HG02884 (cell line): ENCODE data around the gene ZNF446.
"Not testable (repeated sequence)": the region's sequence is repeated elsewhere in the genome, so short reads cannot be mapped to it uniquely, and the experiment has no call there.

ENCODE experiments used
- ATAC-seq: cut with Tn5 transposase; IDR thresholded peaks from one replicate; pipeline ENCODE4 v1.9.1; 2021; ENCODE audit warnings: mild to moderate bottlenecking, moderate library complexity; ENCODE audit not compliant: unreplicated experiment

The ZNF446 gene

DNA sequence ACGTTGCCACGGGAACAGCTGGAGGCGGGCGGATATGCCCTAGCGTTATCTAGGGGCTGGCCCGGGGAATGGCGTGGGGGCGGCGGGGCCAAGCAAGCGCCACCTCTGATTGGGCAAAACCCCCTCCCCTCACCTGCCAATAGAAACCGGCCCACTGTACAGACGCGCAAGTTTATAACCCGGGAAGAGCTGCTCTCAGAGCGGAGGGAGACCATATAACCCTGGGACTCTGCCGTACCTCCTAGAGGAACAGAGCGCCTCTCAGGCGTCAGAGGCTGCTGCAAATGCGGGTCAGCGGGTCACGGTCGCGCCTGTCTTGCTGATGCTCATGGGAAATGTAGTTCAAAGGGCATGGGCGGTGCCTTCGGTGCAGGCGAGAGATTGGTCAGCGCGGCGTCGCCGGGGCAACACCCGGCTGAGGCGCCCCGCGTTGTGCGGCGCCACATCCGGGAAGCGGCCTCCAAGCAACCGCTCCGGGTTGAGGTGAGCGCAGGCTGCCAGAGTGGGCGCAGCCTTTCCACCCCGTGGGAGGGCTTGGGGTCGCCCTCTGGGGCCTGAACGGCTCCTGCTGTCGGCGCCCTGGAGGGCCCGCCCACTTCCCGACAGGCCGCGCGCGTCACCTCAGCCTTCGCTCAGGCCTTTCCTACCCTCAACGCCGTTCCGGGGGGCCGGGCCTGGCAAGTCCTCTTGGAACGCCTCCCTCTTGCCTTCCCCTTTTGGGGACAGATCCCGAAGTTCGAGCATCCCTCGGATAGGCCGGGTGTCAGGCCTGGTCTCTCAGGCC, at the start of gene ZNF446:
Gene ZNF446, plus strand, starts transcription at position 639 of the 784 bp plus-strand sequence. CDS start 867 bp downstream, outside the sequence.
- ATAC-seq, result peak; percentile 82

- no peak for ATAC-seq
These were observed 47.5 kb upstream of the ZNF446 start for GRCh38 chr19:58428617-58429016.

DNA sequence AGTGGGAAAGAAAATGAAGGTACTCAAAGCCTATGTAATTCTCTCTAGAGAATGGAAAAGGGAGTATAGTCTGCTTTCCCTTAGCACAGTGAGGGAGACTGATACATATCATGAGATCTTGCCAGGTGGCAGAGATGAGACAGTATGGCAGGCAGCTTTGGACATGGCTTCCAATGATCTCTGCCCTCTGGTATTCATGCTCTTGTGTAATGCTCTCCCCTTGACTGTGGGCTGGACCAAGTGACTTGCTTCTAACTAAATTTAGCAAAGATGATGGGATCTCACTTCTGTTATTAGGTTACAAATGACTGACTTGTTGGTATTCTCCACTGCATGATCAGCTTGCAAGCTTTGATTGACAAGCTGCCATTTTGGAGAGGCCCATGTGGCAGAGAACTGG, 46.4 kb upstream of the ZNF446 start:
- no peak for ATAC-seq

DNA sequence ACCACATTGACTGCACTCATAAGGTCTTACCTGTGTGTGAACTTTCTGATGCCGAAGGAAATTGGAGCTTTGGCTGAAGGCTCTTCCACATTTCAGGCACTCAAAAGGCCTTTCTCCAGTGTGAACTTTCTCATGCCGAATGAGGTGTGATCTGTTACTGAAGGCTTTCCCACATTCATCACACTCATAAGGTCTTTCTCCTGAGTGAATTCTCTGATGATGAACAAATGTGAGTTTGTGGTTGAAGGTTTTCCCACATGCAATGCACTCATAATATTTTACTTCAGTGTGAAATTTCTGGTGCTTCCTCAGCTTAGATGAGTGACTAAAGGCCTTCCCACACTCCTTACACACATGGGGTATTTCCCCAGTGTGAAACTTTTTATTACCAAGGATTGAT, 41.9 kb upstream of the ZNF446 start:
- no peak for ATAC-seq

- peak; percentile 96 for ATAC-seq
These were observed 36.3 kb upstream of the ZNF446 start, which contains the start of gene ZNF132 for GRCh38 chr19:58439576-58440554. Gene ZNF132 (minus strand): TSS chr19:58440153. CDS start chr19:58439821, 332 bp downstream.

DNA sequence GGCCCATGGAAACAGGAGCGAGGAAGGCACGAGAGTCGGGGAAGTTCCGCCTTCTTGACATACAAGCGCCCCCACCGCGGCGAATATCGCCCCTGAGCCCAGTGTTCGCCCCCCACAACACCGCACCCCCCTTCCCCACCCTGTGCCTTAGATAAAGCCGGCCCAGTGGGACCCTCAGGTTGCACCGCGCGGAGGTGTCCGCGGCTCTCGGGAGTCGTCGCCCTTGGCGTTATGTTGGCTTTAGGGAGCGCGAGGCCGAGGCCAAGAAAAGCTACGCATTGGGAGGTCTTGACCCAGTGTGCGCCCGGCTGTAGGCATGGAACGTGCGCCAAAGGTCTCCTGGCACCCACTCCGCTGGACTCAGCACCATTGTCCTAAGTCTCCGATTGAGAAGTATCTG, 35.6 kb upstream of the ZNF446 start:
- no peak for ATAC-seq

- not testable (repeated sequence) for ATAC-seq
These were observed 33.2 kb upstream of the ZNF446 start for GRCh38 chr19:58442986-58443385.

- ATAC-seq, result not testable (repeated sequence)
These were observed 27.3 kb upstream of the ZNF446 start for GRCh38 chr19:58448860-58449259.

DNA sequence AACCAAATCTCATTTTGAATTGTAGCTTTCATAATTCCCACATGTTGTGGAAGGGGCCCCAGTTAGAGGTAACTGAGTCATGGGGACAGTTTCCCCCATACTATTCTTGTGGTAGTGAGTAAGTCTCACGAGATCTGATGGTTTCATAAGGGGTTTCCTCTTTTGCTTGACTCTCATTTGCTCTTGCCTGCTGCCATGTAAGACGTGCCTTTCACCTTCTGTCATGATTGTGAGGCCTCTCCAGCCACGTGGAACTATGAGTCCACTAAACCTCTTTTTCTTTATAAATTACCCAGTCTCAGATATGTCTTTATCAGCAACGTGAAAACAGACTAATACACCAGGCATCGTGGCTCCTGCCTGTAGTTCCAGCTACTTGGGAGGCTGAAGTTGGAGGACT, 26.2 kb upstream of the ZNF446 start:
- ATAC-seq, result not testable (repeated sequence)

DNA sequence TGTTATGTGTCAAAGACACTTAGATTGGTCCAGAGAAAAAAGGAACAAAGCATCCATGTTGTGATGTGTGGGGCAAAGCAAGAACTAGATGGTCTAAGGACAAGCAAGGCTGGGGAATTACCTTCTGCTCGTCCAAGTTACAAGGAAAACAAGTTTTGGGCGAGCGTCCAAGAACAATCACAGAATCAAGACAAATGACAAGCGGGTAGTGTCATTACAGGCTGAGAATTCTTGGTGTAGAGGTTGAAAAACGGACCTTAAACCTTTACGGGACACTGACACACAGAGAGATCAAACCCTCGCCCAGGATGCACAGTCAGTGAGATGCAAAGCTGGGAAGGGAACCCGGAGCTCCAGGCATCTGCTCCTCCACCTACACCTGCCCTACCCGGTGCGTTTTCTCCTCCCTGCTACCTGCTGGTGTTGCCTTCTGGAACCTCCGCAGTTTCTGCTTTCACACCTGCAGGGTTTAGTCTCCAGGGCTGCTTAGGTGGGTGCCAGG, 25.2 kb upstream of the ZNF446 start:
- ATAC-seq, result no peak

GRCh38 chr19:58451358-58452101, 24.6 kb upstream of the ZNF446 start, which contains the start of gene ZNF324B:
Gene ZNF324B (plus strand): TSS chr19:58451622. CDS start chr19:58453702, 2,080 bp downstream.
- ATAC-seq, result peak; percentile 94

DNA sequence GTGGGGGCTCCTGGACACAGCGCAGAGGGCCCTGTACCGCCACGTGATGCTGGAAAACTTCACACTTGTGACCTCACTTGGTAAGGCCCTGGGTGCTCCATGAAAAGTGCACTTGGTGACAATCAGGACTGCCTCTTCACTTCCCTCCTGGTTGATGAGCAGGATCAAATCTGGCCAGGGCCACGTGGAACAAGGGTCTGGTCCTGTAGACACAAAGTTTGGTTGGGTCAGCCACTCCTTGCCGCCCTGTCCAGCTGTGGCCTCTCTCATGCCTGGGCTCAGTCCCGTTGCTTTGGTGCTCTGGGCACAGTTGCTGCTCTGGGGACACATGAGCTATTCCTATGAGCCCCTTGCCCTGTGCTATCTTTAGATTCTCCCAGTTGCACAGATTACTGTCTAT, 22.4 kb upstream of the ZNF446 start:
- ATAC-seq, result no peak

- ATAC-seq, result no peak
These were observed 20.8 kb upstream of the ZNF446 start for GRCh38 chr19:58455306-58455705.

GRCh38 chr19:58456111-58456510, 20.0 kb upstream of the ZNF446 start:
- ATAC-seq, result no peak

GRCh38 chr19:58460039-58460438, 16.1 kb upstream of the ZNF446 start:
- ATAC-seq, result no peak

GRCh38 chr19:58466089-58466759, 9.9 kb upstream of the ZNF446 start:
- no peak for ATAC-seq

DNA sequence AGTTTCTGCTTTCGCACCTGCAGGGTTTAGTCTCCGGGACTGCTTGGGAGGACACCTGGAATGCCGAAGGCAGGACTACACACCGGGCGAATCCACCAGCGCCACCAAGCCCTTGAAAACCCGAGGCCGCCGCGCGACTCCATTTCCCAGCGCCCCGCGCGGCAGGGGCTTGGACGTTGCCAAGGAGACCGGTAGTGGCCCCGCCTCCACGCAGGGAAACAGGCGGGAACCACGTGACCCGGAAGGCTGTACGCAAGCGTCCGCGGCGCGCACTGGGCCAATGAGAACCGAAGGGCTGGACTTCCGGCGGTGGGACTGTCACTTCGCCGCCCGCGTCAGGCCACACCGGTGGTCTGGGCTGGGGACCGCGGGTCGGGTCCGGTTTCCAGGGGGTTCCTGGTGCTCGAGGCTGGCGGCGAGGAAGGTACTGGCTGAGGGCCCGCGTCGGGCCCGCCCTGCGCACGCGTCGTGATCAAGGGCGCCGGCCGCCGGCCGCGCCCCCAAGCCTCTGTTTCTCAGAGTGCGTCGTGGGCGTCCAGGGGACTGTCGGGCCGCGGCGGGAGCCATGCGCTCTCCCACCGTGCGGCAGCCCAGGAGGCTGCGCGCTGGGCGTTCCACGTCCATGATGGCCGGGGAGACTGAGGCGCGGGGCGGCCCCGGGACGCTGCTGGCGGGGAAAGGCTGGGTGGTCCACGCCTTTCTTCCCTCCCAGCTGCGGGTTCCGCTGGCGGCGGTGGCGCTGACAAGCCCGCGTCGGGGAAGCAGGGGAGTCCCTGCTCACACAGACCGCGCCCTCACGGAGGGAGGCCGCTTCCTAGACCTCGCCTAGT, 9.2 kb upstream of the ZNF446 start, which contains the start of gene ZNF324:
Gene ZNF324, plus strand, starts transcription at position 321 of the 830 bp plus-strand sequence. CDS start 2,106 bp downstream, outside the sequence.
- ATAC-seq, result peak; percentile 90

GRCh38 chr19:58468216-58468839, 7.8 kb upstream of the ZNF446 start:
- no peak for ATAC-seq
